ENCODE data around the gene TP53INP2.

DNA sequence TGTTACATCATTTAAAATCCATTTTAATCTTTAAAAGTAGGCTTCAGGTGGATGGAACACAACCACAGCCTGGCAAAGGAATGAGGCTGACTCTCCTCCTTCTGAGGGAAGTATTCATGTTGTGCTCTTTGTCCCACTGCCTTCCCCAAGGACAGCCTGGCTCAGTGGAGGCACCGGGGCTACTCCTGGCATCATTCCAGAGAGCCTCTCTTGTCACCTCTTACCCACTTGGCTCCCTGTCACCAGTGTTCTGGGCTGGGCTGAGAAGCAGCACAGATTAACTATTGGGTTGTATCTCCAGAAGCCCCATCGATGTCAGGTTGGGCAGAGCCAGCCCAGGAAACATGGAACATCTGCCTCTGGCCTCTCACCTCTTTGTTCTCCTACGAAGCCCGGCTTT lies 10.7 kb upstream of the TP53INP2 start:
- TF ChIP-seq, protein P1, sequence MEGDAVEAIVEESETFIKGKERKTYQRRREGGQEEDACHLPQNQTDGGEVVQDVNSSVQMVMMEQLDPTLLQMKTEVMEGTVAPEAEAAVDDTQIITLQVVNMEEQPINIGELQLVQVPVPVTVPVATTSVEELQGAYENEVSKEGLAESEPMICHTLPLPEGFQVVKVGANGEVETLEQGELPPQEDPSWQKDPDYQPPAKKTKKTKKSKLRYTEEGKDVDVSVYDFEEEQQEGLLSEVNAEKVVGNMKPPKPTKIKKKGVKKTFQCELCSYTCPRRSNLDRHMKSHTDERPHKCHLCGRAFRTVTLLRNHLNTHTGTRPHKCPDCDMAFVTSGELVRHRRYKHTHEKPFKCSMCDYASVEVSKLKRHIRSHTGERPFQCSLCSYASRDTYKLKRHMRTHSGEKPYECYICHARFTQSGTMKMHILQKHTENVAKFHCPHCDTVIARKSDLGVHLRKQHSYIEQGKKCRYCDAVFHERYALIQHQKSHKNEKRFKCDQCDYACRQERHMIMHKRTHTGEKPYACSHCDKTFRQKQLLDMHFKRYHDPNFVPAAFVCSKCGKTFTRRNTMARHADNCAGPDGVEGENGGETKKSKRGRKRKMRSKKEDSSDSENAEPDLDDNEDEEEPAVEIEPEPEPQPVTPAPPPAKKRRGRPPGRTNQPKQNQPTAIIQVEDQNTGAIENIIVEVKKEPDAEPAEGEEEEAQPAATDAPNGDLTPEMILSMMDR (IDR thresholded peaks at IDR 0.05; ENCODE audit: insufficient read depth, low read depth, low read length), result no peak
- no peak for TF ChIP-seq EZH2 (IDR thresholded peaks at IDR 0.05; ENCODE audit: insufficient read depth, low read length)

Measured in astrocyte (in vitro differentiated cells and primary cell).